ENCODE data around the gene SAMD4A.

SAMD4A gene

DNA sequence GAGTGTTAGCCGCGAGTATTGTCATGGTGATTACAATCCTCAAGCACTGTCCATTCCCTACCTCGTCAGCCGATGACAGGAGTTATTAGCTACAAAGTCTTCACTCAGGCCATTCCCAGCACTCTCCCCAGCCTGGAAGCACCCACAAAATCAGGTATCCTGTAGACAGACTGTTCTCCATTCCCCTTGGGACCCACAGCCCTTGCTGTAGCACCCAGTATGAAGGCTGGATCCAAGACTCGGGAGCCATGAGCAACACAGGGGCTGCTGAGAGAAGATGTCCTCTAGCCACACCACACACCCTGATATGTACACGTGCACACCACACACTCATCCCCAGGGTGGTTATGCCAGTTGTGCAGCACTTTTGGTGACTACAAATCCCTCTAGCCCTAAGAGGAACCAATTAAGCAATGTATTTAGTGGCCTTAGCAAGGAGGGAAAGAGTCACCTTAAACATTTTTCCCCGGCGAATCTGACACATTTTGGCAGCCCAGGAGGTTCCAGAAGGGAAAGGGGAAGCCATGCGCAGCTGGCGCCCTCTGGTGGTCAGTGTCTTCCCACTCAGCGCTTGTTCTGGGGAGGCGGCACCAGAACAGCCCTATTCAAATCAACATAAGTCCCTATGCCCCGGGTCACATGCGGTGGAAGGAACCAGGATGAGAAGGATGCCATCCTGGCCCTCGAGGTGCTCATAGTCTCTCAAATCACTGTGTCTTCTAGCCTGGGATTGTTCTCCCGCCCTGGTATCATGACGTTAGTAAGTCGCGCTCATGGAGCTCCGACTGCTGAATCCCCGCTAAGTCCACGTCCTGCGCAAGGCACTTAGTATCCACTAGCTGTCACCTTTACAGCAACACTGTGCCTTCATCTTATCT, 238.8 kb downstream of the SAMD4A start:
- peak; percentile 50 for DNase-seq

DNA sequence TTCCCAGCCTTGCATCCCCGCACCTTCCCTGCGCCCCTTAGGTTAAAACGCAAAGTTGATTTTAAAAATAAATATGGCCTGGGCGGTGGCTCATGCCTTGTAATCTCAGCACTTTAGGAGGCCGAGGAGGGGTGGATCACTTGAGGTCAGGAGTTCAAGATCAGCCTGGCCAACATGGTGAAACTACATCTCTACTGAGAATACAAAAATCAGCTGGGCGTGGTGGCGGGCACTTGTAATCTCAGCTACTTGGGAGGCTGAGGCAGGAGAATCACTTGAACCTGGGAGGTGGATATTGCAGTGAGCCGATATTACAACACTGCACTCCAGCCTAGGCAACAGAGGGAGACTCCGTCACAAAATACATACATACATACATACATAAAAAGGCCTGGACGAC, 239.7 kb downstream of the SAMD4A start:
- DNase-seq = no peak

DNA sequence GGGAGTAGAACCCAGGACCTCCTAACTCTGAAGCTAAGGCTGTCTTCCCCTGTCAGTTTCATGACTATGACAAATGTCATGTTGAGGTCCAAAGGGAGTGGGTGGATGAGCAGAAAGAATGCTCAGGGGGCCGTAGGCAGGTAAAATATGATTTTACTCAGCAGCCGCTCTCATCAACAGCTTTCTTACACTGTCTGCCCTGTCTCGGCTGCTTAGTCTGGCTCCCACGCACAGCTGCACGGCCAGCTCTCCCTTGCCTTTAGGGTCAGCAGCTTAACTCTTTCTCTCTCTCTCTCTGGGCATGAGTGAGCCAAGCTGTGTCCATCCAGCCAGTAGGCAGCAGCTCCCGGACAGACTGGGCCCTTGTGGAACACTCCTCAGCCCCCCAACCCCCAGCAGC, 240.5 kb downstream of the SAMD4A start:
- no peak for DNase-seq

DNA sequence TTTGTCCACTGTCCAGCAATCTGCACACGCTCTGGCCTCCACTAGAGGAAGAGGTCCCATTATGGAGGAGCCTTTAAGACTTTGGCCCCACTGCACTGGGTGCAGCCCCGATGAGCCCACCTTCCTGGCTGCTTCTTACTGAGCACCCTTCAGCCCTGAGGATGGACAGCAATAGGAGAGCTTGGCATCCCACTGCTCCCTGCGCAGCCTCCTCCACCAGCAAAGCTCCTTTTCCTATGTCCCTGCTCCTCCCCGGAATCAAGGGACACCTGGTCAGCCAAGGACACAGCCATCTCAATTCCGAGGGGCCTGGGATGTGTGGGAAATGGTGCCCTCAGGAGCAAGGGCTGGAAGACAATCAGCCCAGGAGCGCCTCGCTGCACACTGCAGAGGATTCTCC, 241.0 kb downstream of the SAMD4A start:
- DNase-seq = no peak

DNA sequence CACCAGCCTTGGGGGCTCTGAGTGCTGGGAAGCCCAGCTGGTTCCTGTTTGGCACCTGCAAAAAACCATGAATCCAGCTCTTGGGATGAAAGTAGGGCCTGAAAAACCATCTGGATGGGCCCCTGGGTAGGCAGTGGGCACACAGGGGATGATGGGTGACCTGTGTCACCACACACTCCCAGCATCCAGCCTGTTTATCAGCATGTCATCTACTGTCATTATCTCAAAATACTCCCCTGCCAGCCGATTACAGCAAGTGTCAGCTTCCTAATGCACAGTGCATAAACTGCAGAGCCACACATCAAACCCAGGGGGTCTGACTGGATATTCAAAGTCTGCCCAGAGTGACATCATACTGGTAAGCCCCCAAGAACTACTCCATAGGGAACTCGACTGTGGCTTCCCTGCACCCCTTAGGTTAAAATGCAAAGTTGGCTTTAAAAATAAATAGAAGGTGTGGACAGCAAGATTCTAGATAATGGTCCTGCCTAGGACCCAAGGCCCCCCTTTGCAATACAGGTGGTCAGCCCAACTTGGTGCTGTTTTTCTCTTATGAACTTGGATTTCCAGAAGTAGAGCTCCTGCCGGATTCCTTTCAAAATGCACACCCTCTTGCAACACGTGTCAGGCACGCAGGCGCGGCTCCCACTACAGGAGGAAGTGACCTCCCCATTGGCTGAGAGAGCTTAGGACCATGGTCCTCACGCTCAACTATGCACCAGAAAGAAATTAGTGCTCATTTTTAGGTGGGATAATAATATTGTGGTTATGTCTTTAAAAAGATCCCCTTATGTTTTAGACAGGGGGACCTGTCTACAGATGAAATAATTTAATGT, 241.6 kb downstream of the SAMD4A start:
- DNase-seq = no peak

DNA sequence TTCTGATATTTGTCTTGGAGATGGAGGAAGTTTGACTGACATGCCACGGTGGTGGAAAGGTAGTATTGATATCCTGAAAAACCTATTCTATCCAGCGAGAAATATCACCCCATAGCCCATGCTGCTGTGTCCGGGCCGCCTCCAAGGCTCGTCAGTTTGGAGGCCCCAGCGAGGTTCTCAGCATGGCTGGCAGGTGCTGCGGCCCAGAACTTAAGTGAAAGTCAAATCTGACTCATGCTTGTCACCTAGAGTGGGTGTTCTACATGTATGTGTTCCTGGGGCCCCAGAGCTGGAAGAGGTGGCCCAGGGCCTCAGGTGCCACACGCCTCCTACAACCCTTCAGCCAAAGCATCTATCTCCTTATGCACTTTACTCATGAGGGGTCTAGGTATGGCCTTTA, 242.8 kb downstream of the SAMD4A start:
- DNase-seq = no peak

DNA sequence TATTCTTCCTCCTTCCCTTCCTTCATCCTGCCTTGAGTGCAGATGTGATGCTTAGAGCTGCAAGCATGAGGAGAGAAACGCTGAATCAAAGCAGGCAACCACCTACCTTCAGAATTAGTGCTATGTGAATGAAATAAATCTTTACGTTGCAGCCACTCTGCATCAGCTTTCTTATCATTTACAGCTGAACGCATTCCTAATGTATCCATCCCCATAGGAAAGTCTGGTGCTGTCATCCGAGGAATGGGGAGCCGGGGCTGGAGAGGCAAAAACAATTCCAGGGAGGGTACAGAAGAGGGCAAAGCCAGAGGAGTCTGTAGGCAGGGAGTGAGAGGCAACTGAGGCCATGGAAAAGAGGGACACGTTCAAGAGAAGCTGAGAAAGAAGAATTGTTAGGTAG, 245.7 kb downstream of the SAMD4A start:
- no peak for DNase-seq

DNA sequence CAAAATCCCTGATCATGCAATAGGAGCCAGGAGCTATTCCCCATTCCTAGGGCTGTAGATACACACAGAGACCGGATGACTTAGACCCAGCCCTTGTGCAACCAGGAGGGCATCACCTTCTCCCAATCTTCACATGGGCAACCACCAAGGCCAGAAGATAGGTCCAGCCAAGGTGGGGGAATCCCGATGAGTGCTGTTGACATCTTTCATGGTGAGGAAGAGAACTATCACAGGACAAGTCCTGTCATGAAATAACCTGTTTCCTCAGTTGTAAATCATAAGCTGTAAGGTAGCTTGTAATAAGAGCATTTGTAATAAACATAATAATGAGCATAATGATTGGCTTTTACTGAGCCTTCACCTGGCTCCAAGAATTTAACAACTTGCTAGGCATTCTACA, 246.2 kb downstream of the SAMD4A start:
- no peak for DNase-seq

DNA sequence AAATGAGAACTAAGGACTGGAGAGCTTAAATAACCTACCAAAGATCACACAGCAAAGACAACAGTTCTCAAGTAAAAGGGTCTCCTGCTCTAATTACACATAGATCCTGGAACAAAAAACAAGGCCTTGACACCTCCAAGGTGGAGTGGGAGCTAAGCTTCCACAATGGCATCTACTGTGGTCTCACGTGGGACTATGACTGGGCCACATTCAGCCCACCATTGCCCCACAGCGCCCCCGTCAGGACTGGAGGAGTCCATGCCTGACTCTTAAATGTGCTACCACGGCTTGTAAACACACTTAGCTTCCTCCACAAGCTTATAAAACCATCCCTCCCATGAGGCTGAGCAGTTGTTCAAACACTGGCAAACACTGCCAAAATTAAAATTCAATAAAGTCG, 247.1 kb downstream of the SAMD4A start:
- DNase-seq = no peak

DNA sequence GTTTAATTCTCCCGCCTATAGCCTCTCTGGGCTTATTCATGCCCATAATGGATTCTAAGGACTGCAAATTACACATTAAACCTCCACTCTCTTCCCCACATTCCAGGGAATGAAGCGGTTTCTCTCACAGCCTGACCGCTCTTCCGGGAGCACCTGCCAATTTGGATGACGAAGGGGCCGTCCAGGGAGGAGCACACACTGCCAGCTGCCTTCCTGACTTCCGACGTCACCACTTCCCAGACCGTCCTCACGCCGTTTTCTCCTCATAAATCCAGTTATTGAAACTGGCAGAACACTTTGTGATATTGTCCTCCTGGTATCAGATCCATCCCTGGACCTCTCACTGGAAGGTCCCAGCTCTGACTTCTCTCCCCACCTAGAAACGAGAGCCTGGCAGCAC, 248.1 kb downstream of the SAMD4A start:
- no peak for DNase-seq

DNA sequence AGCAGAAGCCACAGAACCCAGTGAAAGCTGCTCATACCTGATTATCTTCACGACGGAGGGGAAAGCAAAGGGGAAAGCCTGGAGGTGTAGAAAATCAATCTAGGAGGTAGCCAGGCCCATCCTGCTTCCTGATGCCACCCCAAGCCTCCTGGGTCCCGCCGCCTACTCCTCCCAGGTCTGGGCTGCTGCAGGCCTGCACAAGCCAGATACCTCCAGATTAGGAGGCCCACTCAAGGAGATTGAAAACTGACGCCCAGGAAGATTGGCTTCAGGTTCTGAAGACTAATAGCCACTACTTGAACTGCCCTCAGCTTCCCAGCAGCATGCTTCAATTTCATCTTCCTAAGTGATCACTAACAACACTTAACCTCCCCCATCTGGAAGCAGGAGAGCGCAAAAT, 248.6 kb downstream of the SAMD4A start:
- DNase-seq = no peak

DNA sequence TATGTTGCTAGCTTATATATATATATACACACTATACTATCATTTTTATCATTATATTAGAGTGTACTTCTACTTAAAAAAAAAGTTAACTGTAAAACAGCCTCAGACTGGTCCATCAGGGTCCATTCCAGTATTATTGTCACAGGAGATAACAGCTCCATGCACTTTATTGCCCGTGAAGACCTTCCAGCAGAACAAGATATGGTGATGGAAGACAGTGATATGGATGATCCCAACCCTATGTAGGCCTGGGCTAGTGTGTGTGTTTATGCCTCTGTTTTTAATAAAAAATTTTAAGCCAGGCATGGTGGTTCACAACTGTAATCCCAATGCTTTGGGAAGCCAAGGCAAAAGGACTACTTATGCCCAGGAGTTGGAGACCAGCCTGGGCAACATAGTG, 249.5 kb downstream of the SAMD4A start:
- no peak for DNase-seq

DNA sequence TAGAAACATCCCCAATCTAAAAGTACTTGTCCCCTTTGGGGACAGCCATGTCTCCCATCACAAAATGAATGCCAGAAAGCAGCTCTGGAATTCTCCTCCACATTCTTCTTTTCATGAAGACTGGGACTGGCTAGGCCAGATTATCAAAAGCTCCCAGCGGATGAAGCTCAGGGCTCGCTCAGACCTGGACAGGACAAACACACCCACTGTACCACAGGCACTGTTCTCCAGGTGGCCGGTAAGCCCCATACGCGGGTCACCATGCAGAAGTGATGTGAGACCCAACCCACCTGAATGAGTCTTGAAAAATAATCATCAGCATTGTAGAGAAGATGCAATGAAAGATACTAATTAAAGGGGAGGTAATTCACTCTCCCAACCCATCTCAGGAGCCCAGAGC, 250.6 kb downstream of the SAMD4A start:
- DNase-seq = no peak

DNA sequence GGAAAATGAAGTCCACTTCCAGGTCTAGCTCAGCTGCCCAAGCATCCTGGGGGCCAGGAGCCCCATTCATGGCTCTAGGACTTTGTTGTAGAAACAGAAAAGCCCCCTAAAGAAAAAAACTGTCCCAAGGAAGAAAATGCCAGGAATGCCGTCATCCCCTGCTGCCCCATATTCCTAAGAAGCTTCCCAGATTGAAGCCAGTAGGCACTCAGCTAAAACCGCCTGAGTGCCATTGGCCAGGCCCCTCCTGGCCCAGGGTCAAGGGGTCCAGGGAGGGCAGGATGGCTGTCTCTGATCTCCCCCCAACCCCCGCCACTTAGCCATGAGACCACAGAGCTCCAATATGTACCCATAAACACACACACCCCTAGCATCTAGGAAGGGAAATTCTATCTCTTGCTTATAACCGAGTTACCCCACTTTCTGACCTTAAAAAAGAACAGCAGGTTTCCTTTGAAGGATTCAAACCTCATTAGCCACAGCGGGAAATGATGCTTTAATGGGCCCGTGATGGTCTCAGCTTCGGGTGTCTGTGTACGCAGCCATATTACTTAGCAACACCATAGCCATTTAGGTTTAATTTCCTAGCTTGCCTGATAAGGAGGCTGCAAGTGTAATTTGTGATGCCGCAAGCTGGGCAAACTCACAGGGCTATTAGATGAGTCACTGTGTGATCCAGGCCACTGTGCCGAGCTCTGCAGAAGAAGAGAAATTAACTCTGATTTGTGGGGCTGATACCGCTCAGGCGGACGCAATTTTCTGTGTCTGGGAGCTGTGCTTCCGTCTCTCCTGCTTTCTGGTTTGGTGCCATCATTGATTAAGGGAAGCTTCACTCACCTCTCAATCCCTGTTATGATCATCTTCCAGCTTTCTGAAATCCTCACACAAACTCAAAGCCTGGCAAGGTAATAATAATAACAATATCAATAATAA, 251.5 kb downstream of the SAMD4A start:
- no peak for DNase-seq

DNA sequence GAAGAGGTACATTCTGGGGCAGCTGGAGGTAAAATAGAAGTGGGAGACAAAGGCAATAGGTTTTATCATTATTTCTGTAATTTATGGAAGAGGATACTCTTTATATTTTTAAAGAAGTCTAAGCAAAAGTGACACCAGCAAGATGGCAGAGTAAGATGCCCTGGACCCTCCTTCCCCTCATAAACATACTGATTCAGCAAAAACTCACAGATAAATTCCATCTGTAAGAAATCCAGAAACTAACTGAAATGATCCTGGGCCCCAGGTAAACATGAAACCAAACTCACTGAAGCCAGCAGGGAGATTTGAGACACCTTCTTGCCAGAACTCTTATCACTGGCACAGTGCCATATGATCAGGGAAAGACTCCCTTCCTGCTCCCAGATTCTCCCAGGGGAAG, 255.8 kb downstream of the SAMD4A start:
- DNase-seq = no peak

DNA sequence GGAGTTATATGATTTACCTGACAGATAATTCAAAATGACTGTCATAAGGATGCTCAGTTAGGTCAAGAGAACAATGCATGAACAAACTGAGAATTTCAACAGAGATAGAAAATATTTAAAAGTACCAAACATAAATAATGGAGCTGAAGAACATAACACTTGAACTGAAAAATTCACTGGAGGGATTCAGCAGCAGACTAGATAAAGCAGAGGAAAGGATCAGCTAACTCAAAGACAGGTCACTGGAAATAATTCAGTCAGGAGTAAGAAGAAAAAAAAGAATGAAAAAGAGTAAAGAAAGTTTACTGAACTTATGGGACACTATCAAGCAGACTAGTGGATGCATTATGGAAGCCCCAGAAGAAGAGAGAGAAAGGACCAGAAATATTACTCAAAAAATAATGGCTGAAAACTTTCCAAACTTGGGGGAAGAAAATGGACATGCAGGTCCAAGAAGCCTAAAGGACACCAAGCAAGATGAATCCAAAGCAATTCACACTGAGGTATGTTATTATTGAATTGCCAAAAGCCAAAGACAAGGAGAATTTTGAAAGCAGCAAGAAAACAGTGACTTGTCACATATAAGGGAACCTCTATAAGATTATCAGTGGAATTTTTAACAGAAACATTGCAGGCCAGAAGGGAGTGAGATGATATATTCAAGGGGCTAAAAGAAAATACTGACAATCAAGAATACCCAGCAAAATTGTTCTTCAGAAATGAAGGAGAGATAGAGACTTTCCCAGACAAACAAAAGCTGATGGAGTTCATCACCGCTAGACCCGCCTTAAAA, 257.0 kb downstream of the SAMD4A start:
- DNase-seq = no peak

DNA sequence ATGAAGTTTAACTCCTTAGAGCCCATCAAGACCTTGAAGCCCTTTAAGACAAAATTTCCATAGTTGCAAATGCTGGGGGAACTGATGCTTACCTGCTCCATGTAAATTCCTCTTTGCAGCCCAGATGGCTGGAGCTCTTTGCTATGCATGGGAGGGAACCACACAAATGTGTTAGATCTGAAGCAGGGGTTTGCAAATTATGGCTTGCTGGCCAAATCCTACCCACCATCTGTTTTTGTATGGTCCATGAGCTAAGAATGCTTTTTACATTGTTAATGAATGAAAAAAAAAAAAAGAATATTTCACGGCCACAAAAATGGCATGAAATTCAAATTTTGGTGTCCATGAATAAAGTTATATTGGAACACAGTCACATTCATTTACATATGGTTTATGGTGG, 261.1 kb downstream of the SAMD4A start:
- no peak for DNase-seq

DNA sequence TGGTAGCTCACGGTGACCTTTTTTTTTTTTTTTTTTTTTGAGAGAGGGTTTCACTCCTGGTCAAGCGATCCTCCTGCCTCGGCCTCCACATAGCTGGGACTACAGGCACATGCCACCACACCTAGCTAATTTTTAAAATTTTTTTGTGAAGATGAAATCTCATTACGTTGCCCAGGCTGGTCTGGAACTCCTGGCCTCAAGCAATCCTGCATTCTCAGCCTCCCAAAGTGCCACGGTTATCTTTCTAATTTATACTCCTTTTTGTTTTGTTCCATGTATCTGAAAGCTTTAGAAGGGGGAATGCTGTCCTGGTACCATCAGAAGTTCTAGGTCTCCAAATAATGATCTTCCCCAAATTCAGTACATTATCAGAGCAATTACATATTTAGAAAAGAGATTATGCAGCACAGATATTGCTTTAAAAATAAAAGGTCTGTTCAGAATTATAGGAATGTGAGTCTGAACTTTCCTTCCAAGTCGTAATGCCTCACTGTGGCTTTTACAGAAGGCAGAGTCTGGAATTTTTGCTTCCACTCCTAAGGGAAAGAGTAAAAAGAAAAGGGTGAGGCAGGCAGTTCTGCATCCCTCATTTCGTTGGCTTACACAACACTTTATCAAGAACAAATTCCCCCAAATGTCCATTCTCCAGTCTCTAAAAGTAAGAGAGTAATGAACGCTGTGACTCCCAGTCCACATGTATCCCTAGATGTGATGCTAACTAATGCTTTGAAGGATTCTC, 262.7 kb downstream of the SAMD4A start:
- DNase-seq = no peak

DNA sequence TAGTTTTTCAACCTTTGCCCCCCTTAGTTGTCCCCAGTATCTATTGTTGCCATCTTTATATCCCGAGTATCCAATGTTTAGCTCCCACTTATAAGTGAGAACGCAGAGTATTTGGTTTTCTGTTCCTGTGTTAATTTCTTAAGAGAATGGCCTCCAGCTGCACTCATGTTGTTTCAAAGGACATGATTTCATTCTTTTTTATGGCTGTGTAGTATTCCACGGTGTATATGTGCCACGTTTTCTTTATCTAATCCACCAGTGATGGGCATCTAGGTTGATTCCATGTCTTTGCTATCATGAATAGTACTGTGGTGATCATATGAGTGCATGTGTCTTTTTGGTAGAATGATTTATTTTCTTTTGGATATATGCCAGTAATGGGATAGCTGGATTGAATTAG, 263.7 kb downstream of the SAMD4A start:
- no peak for DNase-seq

DNA sequence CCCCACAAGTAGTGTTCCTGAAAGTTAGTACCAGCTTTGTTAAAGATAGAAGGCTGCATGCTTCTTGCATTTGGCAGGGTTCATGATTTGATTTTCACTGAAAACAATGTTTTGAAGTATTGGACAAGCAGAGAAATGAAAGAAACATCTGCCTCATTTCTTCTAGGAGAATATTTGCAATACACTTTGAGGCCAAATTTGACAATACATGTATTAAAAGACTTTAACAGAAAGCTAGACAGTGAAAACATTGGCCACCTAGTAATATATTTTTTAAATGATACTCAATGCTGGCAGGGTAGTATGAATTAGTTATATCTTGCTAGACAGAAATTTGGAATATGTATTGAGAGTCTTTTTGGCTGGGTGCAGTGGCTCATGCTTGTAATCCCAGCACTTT, 267.2 kb downstream of the SAMD4A start:
- no peak for DNase-seq

DNA sequence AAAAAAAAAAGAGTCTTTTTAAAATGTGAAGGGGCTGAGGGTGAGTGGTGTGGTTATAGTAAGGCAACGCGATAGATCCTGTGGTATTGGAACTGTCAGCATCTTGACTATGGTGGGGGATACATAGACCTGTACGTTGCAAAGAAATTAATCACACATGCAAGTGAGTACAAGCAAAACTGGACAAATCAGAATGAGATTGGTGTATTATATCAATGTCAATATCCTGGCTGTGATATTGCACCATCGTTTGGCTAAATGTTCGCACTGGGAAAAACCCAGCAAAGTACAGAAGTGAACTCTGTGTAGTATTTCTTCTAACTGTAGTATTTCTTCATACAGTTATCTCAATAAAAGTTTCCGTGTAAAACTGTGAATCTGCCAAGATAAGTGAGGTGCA, 267.8 kb downstream of the SAMD4A start:
- DNase-seq = no peak

Data from effector CD8-positive, alpha-beta T cell (primary cell).